Mucosa of rectum (tissue), 2 donors: ENCODE measurements around the gene BRAT1.
A peak's percentile ranks its signal among the peaks of the same experiment; 100 is the strongest.

Source experiments
- H3K27ac ChIP-seq, 2 donors: one replicate each; pipeline ENCODE4 v1.7.0; 2013; ENCODE audit warnings: inconsistent platforms in 2 of 2, low read depth in 2 of 2, low read length in 2 of 2
- H3K27me3 ChIP-seq, 2 donors: one replicate each; pipeline ENCODE4 v1.7.0; 2013; ENCODE audit warnings: low read length in 2 of 2; ENCODE audit not compliant: control insufficient read depth in 2 of 2, insufficient read depth in 2 of 2
- H3K36me3 ChIP-seq, 2 donors: one replicate each; pipeline ENCODE4 v1.7.0; 2013; ENCODE audit warnings: low read length in 2 of 2; ENCODE audit not compliant: control insufficient read depth in 2 of 2, insufficient read depth in 2 of 2
- H3K4me1 ChIP-seq, 2 donors: one replicate each; pipeline ENCODE4 v1.7.0; 2013; ENCODE audit warnings: low read length in 2 of 2, mild to moderate bottlenecking in 1 of 2; ENCODE audit not compliant: control insufficient read depth in 2 of 2, insufficient read depth in 2 of 2
- H3K4me3 ChIP-seq, 2 donors: one replicate each; pipeline ENCODE4 v1.7.0; 2013; ENCODE audit warnings: low read length in 2 of 2
- H3K9ac ChIP-seq, 2 donors: one replicate each; pipeline ENCODE4 v1.7.0; 2013; ENCODE audit warnings: low read length in 2 of 2, low read depth in 1 of 2, mild to moderate bottlenecking in 1 of 2
- H3K9me3 ChIP-seq, 2 donors: one replicate each; pipeline ENCODE4 v1.7.0; 2013; ENCODE audit warnings: low read length in 2 of 2; ENCODE audit not compliant: control insufficient read depth in 2 of 2
- donor health status: healthy.
- donor health status: Normal muscosa, but diverticular disease.

BRAT1 gene

DNA sequence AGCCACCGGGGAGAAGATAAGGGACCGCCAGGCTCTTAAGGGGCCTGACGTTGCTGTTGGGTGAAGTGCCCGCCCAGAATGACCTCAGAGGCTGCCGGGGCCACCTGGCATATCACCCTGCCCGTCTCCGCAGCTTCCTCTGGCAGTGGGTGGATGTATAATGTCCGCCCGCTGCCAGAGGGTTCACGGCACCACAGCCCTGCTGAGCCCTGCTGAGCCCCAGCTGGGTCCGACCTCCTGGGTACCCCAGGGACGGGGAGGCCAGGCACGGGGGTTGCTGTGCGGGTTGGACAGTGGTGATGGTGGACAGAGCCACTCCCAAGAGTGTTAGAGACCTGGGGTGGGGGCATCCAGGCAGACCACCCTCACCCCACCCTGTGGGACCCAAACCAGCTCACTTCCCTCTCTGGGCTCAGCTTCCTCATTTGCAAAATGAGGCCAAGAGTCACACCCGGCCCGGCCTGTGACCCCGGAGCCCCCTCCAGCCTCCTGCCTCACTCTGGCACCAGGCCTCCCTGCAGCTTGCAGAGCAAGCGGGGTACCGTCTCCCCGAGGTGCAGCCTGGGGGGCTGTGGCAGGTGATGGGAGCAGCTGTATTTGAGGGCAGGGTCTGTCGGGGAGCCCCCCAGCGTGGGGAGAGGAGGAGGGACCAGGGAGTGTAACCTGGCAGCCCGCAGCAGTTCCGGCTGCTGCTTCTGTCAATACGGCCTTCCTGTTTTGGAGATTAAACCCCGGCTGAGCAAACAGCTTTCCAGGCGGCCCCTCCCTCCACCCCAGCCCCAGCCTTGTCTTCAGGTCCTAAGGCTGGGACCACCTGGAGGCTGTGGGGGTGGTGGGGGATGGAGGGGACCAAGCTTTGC is 44.2 kb downstream of the BRAT1 start:
- peak overlapping the region in 1 of 2 donors; percentile 54 for H3K9ac ChIP-seq
- H3K27ac ChIP-seq = peak overlapping the region; percentile 50 to 79
- no peaks in the 10 kb centered on the region for H3K27me3 ChIP-seq
- H3K4me3 ChIP-seq = no peak overlapping the region
- H3K9me3 ChIP-seq = no peaks in the 10 kb centered on the region
- peaks cover 23 to 27% of the 10 kb centered on the region in 2 donors for H3K4me1 ChIP-seq
- no peaks in the 10 kb centered on the region for H3K36me3 ChIP-seq

DNA sequence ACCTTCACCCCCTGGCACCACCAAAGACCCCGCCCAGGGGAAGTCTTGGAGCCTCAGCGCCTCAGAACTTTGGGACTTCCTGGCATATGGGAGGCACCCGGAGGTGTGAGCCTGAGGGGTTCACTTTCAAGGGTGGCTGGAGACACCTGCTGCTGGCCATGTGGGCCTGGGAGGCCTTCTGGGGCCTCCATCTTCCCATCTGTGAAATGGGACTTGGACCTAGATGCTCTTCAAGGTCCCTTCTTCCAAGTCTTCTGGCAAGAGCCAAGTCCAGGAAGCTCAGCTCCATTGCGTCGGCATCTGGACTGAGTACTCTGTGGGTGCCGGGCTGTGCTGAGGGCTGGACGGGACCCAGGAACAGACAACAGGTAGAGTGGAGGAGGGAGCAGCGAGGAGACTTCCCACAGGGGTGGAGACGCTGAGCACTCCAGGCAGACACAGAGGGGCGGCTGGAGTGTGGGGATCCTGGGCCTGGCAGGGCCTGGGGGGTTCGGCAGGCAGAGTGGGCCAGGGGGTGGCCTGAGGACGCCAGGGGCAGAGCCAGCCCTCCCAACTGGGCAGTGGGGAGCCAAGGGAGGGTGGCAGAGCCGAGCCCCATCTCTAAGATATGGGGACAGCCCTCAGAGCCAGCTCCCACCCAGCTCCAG is 45.1 kb downstream of the BRAT1 start:
- peak overlapping the region; percentile 20 to 79 for H3K27ac ChIP-seq
- H3K9ac ChIP-seq = peak overlapping the region in 1 of 2 donors; percentile 32
- peaks cover 23 to 27% of the 10 kb centered on the region in 2 donors for H3K4me1 ChIP-seq
- no peak overlapping the region for H3K4me3 ChIP-seq
- no peaks in the 10 kb centered on the region for H3K36me3 ChIP-seq
- no peaks in the 10 kb centered on the region for H3K27me3 ChIP-seq
- H3K9me3 ChIP-seq = no peaks in the 10 kb centered on the region

- Histone ChIP-seq H3K4me1 (peaks cover 23 to 27% of the 10 kb centered on the region in 2 donors), H3K27me3 (no peaks in the 10 kb centered on the region), H3K27ac (peak overlapping the region in 1 of 2 donors; percentile 79), H3K9ac (no peak overlapping the region), H3K4me3 (no peak overlapping the region), H3K9me3 (no peaks in the 10 kb centered on the region), H3K36me3 (no peaks in the 10 kb centered on the region)
Observed at GRCh38 chr7:2509298-2509906, 45.9 kb downstream of the BRAT1 start.

- H3K27me3 ChIP-seq = no peaks in the 10 kb centered on the region
- no peaks in the 10 kb centered on the region for H3K9me3 ChIP-seq
- H3K4me1 ChIP-seq = peaks cover 23 to 27% of the 10 kb centered on the region in 2 donors
- peak overlapping the region in 1 of 2 donors; percentile 79 for H3K27ac ChIP-seq
- H3K9ac ChIP-seq = peak overlapping the region in 1 of 2 donors; percentile 15
- H3K36me3 ChIP-seq = no peaks in the 10 kb centered on the region
- no peak overlapping the region for H3K4me3 ChIP-seq
Observed at GRCh38 chr7:2508327-2509215, 46.8 kb downstream of the BRAT1 start.

GRCh38 chr7:2507917-2508306 is 47.4 kb downstream of the BRAT1 start:
- no peak overlapping the region for H3K4me3 ChIP-seq
- H3K27ac ChIP-seq = peak overlapping the region in 1 of 2 donors; percentile 79
- H3K36me3 ChIP-seq = no peaks in the 10 kb centered on the region
- peaks cover 23 to 27% of the 10 kb centered on the region in 2 donors for H3K4me1 ChIP-seq
- peak overlapping the region in 1 of 2 donors; percentile 15 for H3K9ac ChIP-seq
- H3K9me3 ChIP-seq = no peaks in the 10 kb centered on the region
- H3K27me3 ChIP-seq = no peaks in the 10 kb centered on the region

GRCh38 chr7:2507208-2507916 is 48.0 kb downstream of the BRAT1 start:
- Histone ChIP-seq H3K27me3 (no peaks in the 10 kb centered on the region), H3K36me3 (no peaks in the 10 kb centered on the region), H3K4me3 (no peak overlapping the region), H3K4me1 (peaks cover 21 to 22% of the 10 kb centered on the region in 2 donors), H3K9me3 (no peaks in the 10 kb centered on the region), H3K27ac (no peak overlapping the region), H3K9ac (no peak overlapping the region)

GRCh38 chr7:2505401-2505800 is 49.9 kb downstream of the BRAT1 start:
- no peaks in the 10 kb centered on the region for H3K27me3 ChIP-seq
- H3K9ac ChIP-seq = no peak overlapping the region
- H3K9me3 ChIP-seq = no peaks in the 10 kb centered on the region
- H3K4me1 ChIP-seq = peaks cover 2 to 6% of the 10 kb centered on the region in 2 donors
- no peak overlapping the region for H3K4me3 ChIP-seq
- no peak overlapping the region for H3K27ac ChIP-seq
- H3K36me3 ChIP-seq = no peaks in the 10 kb centered on the region

GRCh38 chr7:2504889-2505375 is 50.4 kb downstream of the BRAT1 start:
- H3K9me3 ChIP-seq = no peaks in the 10 kb centered on the region
- H3K4me1 ChIP-seq = peaks cover 0 to 4% of the 10 kb centered on the region in 2 donors
- H3K27ac ChIP-seq = no peak overlapping the region
- H3K4me3 ChIP-seq = no peak overlapping the region
- no peaks in the 10 kb centered on the region for H3K36me3 ChIP-seq
- H3K9ac ChIP-seq = no peak overlapping the region
- no peaks in the 10 kb centered on the region for H3K27me3 ChIP-seq
